Esophagus (tissue), 2 donors: ENCODE measurements around the gene RASGRP3. TPM values are rescaled to one million over a fixed set of nuclear protein-coding genes. Genes with fewer than 3 reads are reported as not detected.
"Not testable (repeated sequence)": the region's sequence is repeated elsewhere in the genome, so short reads cannot be mapped to it uniquely, and the experiment has no call there.

Experiments used
- H3K27ac ChIP-seq, 2 donors: one replicate each; pipeline ENCODE4 v1.5.1; 2013; ENCODE audit warnings: low read depth in 2 of 2, mild to moderate bottlenecking in 2 of 2, inconsistent platforms in 1 of 2, low read length in 1 of 2, moderate library complexity in 1 of 2
- H3K27me3 ChIP-seq, 2 donors: one replicate each; pipeline ENCODE4 v1.6.1; 2013; ENCODE audit warnings: low read length in 2 of 2, control low read depth in 1 of 2, mild to moderate bottlenecking in 1 of 2; ENCODE audit not compliant: insufficient read depth in 2 of 2, control insufficient read depth in 1 of 2
- H3K36me3 ChIP-seq, 2 donors: one replicate each; pipeline ENCODE4 v1.6.1; 2013; ENCODE audit warnings: low read length in 1 of 2; ENCODE audit not compliant: control insufficient read depth in 2 of 2, insufficient read depth in 2 of 2
- H3K4me1 ChIP-seq, 2 donors: one replicate each; pipeline ENCODE4 v1.6.1; 2013; ENCODE audit warnings: low read length in 1 of 2; ENCODE audit not compliant: control insufficient read depth in 2 of 2, insufficient read depth in 2 of 2
- H3K4me3 ChIP-seq, 2 donors: one replicate each; pipeline ENCODE4 v1.5.1; 2013; ENCODE audit warnings: low read length in 2 of 2, mild to moderate bottlenecking in 2 of 2, low read depth in 1 of 2, moderate library complexity in 1 of 2
- H3K9me3 ChIP-seq, 2 donors: one replicate each; pipeline ENCODE4 v1.6.1; 2013; ENCODE audit warnings: mild to moderate bottlenecking in 2 of 2, low read depth in 1 of 2, low read length in 1 of 2, moderate library complexity in 1 of 2; ENCODE audit not compliant: control insufficient read depth in 2 of 2, insufficient read depth in 1 of 2
- WGBS, 2 donors: extraction: QIAGEN DNeasy Blood & Tissue Kit; methylation state at CpG; one replicate each; pipeline ENCODE4 v1.1.7; 2013; 5-methylcytosine and 5-hydroxymethylcytosine counted together
- polyA plus RNA-seq, 2 donors: library from polyadenylated mRNA; stranded (reverse); fragments of 200-250 nt; gene quantifications; one replicate each; pipeline ENCODE4 v1.2.3, GENCODE V29; 2013
- donor health status: healthy with polysubstance abuse.
- donor health status: Bipolar disorder and iron deficiency.

Gene RASGRP3
- polyA plus RNA-seq, 2 donors, result 0.55 to 0.71 TPM

- Histone ChIP-seq H3K4me3 (no peak overlapping the region), H3K36me3 (no peaks in the 10 kb centered on the region), H3K4me1 (no peaks in the 10 kb centered on the region), H3K9me3 (peaks cover 0 to 7% of the 10 kb centered on the region in 2 donors), H3K27me3 (no peaks in the 10 kb centered on the region), H3K27ac (no peak overlapping the region)
These were observed 22.5 kb upstream of the RASGRP3 start for GRCh38 chr2:33453905-33454479.

- H3K9me3 ChIP-seq, result peaks cover 0 to 2% of the 10 kb centered on the region in 2 donors
- H3K4me3 ChIP-seq, result no peak overlapping the region
- H3K27me3 ChIP-seq, result no peaks in the 10 kb centered on the region
- H3K36me3 ChIP-seq, result no peaks in the 10 kb centered on the region
- no peaks in the 10 kb centered on the region for H3K4me1 ChIP-seq
- no peak overlapping the region for H3K27ac ChIP-seq
- WGBS, 2 donors, result 35 to 36% methylated on average over 8 of the region's 8 CpGs
These were observed 18.7 kb upstream of the RASGRP3 start for GRCh38 chr2:33457556-33458247.

GRCh38 chr2:33458248-33458819, 18.1 kb upstream of the RASGRP3 start:
- Histone ChIP-seq H3K27ac (no peak overlapping the region), H3K4me3 (no peak overlapping the region), H3K27me3 (no peaks in the 10 kb centered on the region), H3K9me3 (no peaks in the 10 kb centered on the region), H3K36me3 (no peaks in the 10 kb centered on the region), H3K4me1 (no peaks in the 10 kb centered on the region)
- WGBS, 2 donors, result 78 to 80% methylated on average over 3 of the region's 3 CpGs

GRCh38 chr2:33459745-33460144, 16.7 kb upstream of the RASGRP3 start:
- Histone ChIP-seq H3K36me3 (no peaks in the 10 kb centered on the region), H3K9me3 (no peaks in the 10 kb centered on the region), H3K27me3 (no peaks in the 10 kb centered on the region), H3K4me3 (no peak overlapping the region), H3K27ac (no peak overlapping the region), H3K4me1 (no peaks in the 10 kb centered on the region)
- WGBS, 2 donors, result 94 to 96% methylated on average over 2 of the region's 2 CpGs

GRCh38 chr2:33462512-33462911, 13.9 kb upstream of the RASGRP3 start:
- H3K4me3 ChIP-seq, H3K27ac ChIP-seq, H3K36me3 ChIP-seq, H3K27me3 ChIP-seq, H3K4me1 ChIP-seq, H3K9me3 ChIP-seq: not testable (repeated sequence)
- 77% methylated on average over 8 of the region's 8 CpGs for WGBS, 2 donors

GRCh38 chr2:33467413-33467812, 9.0 kb upstream of the RASGRP3 start:
- Histone ChIP-seq H3K9me3 (no peaks in the 10 kb centered on the region), H3K27me3 (no peaks in the 10 kb centered on the region), H3K4me1 (no peaks in the 10 kb centered on the region), H3K4me3 (no peak overlapping the region), H3K27ac (no peak overlapping the region), H3K36me3 (no peaks in the 10 kb centered on the region)
- 82 to 88% methylated on average over 3 of the region's 3 CpGs for WGBS, 2 donors

- Histone ChIP-seq H3K36me3 (no peaks in the 10 kb centered on the region), H3K27ac (no peak overlapping the region), H3K4me1 (no peaks in the 10 kb centered on the region), H3K4me3 (no peak overlapping the region), H3K27me3 (no peaks in the 10 kb centered on the region), H3K9me3 (no peaks in the 10 kb centered on the region)
- 92 to 94% methylated on average over 5 of the region's 5 CpGs for WGBS, 2 donors
These were observed 7.2 kb upstream of the RASGRP3 start for GRCh38 chr2:33469238-33469637.

GRCh38 chr2:33475224-33476130, 972 bp upstream of the RASGRP3 start:
- no peaks in the 10 kb centered on the region for H3K9me3 ChIP-seq
- H3K4me3 ChIP-seq, result peak overlapping the region; percentile 68 to 98
- H3K27ac ChIP-seq, result peak overlapping the region; percentile 94 to 96
- H3K36me3 ChIP-seq, result no peaks in the 10 kb centered on the region
- 8 to 10% methylated on average over 15 of the region's 15 CpGs for WGBS, 2 donors
- H3K4me1 ChIP-seq, result peaks cover 0 to 1% of the 10 kb centered on the region in 2 donors
- no peaks in the 10 kb centered on the region for H3K27me3 ChIP-seq

- Histone ChIP-seq H3K4me3 (peak overlapping the region; percentile 68 to 98), H3K27me3 (no peaks in the 10 kb centered on the region), H3K27ac (peak overlapping the region; percentile 94 to 96), H3K36me3 (no peaks in the 10 kb centered on the region), H3K4me1 (peaks cover 0 to 1% of the 10 kb centered on the region in 2 donors), H3K9me3 (no peaks in the 10 kb centered on the region)
- 5 to 9% methylated on average over 4 of the region's 4 CpGs for WGBS, 2 donors
These were observed 343 bp downstream of the RASGRP3 start for GRCh38 chr2:33476793-33477190.
